ENCODE data around the gene SLC12A3.

- TF ChIP-seq ATF3 (IDR thresholded peaks at IDR 0.05; ENCODE audit: insufficient read depth, low read depth, low read length) (no peak), USF2 (IDR thresholded peaks at IDR 0.05; ENCODE audit: low read length) (no peak), GTF2F1 (IDR thresholded peaks at IDR 0.05; ENCODE audit: borderline replicate concordance, low read depth, low read length) (no peak), BACH1 (IDR thresholded peaks at IDR 0.05; ENCODE audit: low read length) (no peak), CTCF (IDR thresholded peaks at IDR 0.05; ENCODE audit: control extremely low read depth in 1 of 3, insufficient read depth in 1 of 3, low read depth in 1 of 3, low read length in 3 of 3) (no peak), CREB1 (IDR thresholded peaks at IDR 0.05) (no peak), JUND (IDR thresholded peaks at IDR 0.05; ENCODE audit: low read length) (no peak), BRCA1 (IDR thresholded peaks at IDR 0.05; ENCODE audit: low read depth, low read length) (no peak), SP1 (IDR thresholded peaks at IDR 0.05; ENCODE audit: low read depth, low read length) (no peak), RBBP5 (IDR thresholded peaks at IDR 0.05; ENCODE audit: borderline replicate concordance, low read depth, low read length) (no peak), POLR2AphosphoS5 (IDR thresholded peaks at IDR 0.05; ENCODE audit: low read depth, low read length) (no peak)
These were observed 36.4 kb upstream of the SLC12A3 start for GRCh38 chr16:56828647-56829046.

Data from H1 (cell line).